HG03045 (cell line): Measurements from ENCODE around the gene EFTUD2.
"Not testable (repeated sequence)": the region's sequence is repeated elsewhere in the genome, so short reads cannot be mapped to it uniquely, and the experiment has no call there.

Experiments used
- ATAC-seq: cut with Tn5 transposase; IDR thresholded peaks from one replicate; pipeline ENCODE4 v1.9.1; 2021; ENCODE audit warnings: mild to moderate bottlenecking, moderate library complexity; ENCODE audit not compliant: unreplicated experiment

Gene EFTUD2

GRCh38 chr17:44899074-44899782, at the start of gene EFTUD2:
Gene EFTUD2, minus strand, starts transcription at chr17:44899445. Its CDS starts 4,924 bp downstream, at chr17:44894521.
- ATAC-seq: peak; percentile 81

- no peak for ATAC-seq
These were observed 49.1 kb upstream of the EFTUD2 start for GRCh38 chr17:44948315-44948795.

GRCh38 chr17:44947461-44948314, 48.4 kb upstream of the EFTUD2 start, which contains the start of gene KIF18B:
Gene KIF18B, minus strand, starts transcription at chr17:44947773. Its CDS starts 11,429 bp downstream, at chr17:44936344.
- peak; percentile 86 for ATAC-seq

GRCh38 chr17:44945652-44946051, 46.4 kb upstream of the EFTUD2 start:
- ATAC-seq: not testable (repeated sequence)

GRCh38 chr17:44942456-44942855, 43.2 kb upstream of the EFTUD2 start:
- no peak for ATAC-seq

- ATAC-seq: no peak
These were observed 42.6 kb upstream of the EFTUD2 start for GRCh38 chr17:44941712-44942331.

GRCh38 chr17:44940768-44941167, 41.5 kb upstream of the EFTUD2 start:
- ATAC-seq: no peak

GRCh38 chr17:44940317-44940716, 41.1 kb upstream of the EFTUD2 start:
- ATAC-seq: no peak

GRCh38 chr17:44935116-44935515, 35.9 kb upstream of the EFTUD2 start:
- no peak for ATAC-seq

GRCh38 chr17:44934745-44935105, 35.5 kb upstream of the EFTUD2 start:
- no peak for ATAC-seq

- no peak for ATAC-seq
These were observed 34.8 kb upstream of the EFTUD2 start for GRCh38 chr17:44933824-44934744.

GRCh38 chr17:44932787-44933097, 33.5 kb upstream of the EFTUD2 start:
- no peak for ATAC-seq

GRCh38 chr17:44932096-44932786, 33.0 kb upstream of the EFTUD2 start:
- ATAC-seq: no peak

- no peak for ATAC-seq
These were observed 32.1 kb upstream of the EFTUD2 start for GRCh38 chr17:44931376-44931775.

- no peak for ATAC-seq
These were observed 31.4 kb upstream of the EFTUD2 start for GRCh38 chr17:44930667-44931066.

GRCh38 chr17:44928950-44929720, 29.9 kb upstream of the EFTUD2 start:
- no peak for ATAC-seq

- no peak for ATAC-seq
These were observed 28.9 kb upstream of the EFTUD2 start for GRCh38 chr17:44928136-44928535.

- no peak for ATAC-seq
These were observed 28.5 kb upstream of the EFTUD2 start for GRCh38 chr17:44927696-44928095.

GRCh38 chr17:44926821-44927525, 27.7 kb upstream of the EFTUD2 start:
- ATAC-seq: no peak
